MCF 10A (cell line): ENCODE measurements around the gene HHLA2. TPM values are rescaled to one million over a fixed set of nuclear protein-coding genes. Genes with fewer than 3 reads are reported as not detected.

ENCODE experiments used
- BruUV-seq: library from RNA; stranded (reverse); fragments of 400-500 nt; replicated peaks from 2 replicates; lab custom pipeline; 2021; lab: Mats Ljungman, UMichigan
- CTCF ChIA-PET: fragments of 300-600 bp; sonication (Branson Sonifier 250); formaldehyde crosslinking; extraction: SDS; loops from one replicate; lab custom pipeline; 2021; ENCODE audit warnings: antibody characterized with exemption, inconsistent platforms; lab: Yijun Ruan, JAX
- POLR2A ChIA-PET: fragments of 300-600, 350-650 bp; sonication (Branson Sonifier 250); formaldehyde crosslinking; extraction: SDS; loops from one replicate; lab custom pipeline; 2020; ENCODE audit warnings: antibody characterized with exemption, inconsistent platforms; lab: Yijun Ruan, JAX
- DNase-seq: peaks from one replicate; pipeline ENCODE4 v3.0.0-alpha.2; 2018; ENCODE audit not compliant: unreplicated experiment
- H3K27ac Mint-ChIP-seq: one replicate; pipeline ENCODE4 v1.8.0; 2022; ENCODE audit warnings: mild to moderate bottlenecking, low read depth, mixed read lengths; ENCODE audit not compliant: unreplicated experiment
- H3K27me3 Mint-ChIP-seq: one replicate; pipeline ENCODE4 v1.8.0; 2022; ENCODE audit warnings: mixed read lengths; ENCODE audit not compliant: insufficient read depth, unreplicated experiment
- H3K36me3 Mint-ChIP-seq: one replicate; pipeline ENCODE4 v1.8.0; 2022; ENCODE audit warnings: mild to moderate bottlenecking, moderate library complexity, mixed read lengths; ENCODE audit not compliant: insufficient read depth, unreplicated experiment
- H3K4me1 Mint-ChIP-seq: one replicate; pipeline ENCODE4 v1.8.0; 2022; ENCODE audit warnings: mixed read lengths; ENCODE audit not compliant: insufficient read depth, unreplicated experiment
- H3K4me3 Mint-ChIP-seq: one replicate; pipeline ENCODE4 v1.8.0; 2022; ENCODE audit warnings: mild to moderate bottlenecking, moderate library complexity, mixed read lengths; ENCODE audit not compliant: unreplicated experiment
- H3K9me3 Mint-ChIP-seq: one replicate; pipeline ENCODE4 v1.8.0; 2022; ENCODE audit warnings: mixed read lengths; ENCODE audit not compliant: unreplicated experiment
- CTCF ChIP-seq: fragments of 200-600 bp; IDR thresholded peaks from one replicate; pipeline ENCODE4 v1.8.0; 2022; ENCODE audit warnings: antibody characterized with exemption, mild to moderate bottlenecking; ENCODE audit not compliant: unreplicated experiment
- intact Hi-C: fragments of 100-400 bp; cut with micrococcal nuclease; formaldehyde crosslinking; loops from 2 replicates; pipeline ENCODE4 v1.14.1; 2022
- total RNA-seq: library from RNA; stranded (reverse); gene quantifications from 2 replicates; pipeline ENCODE4 v1.2.3, GENCODE V29; 2022

The HHLA2 gene
- total RNA-seq, 1 experiment from 2014 or later, result not detected

- intact Hi-C loops, result no loop called here
- no peaks in the 10 kb centered on the region for H3K9me3 Mint-ChIP-seq
- ChIA-PET POLR2A (no interaction called here), CTCF (interaction anchor here (0.5 to 0.6 kb wide), 2 partner anchors 68 to 157 kb away, joined by 3 read pairs; no protein-coding TSS in a partner anchor)
- BruUV-seq, result no TSS peak
- no peaks in the 10 kb centered on the region for H3K36me3 Mint-ChIP-seq
- H3K27me3 Mint-ChIP-seq, result no peaks in the 10 kb centered on the region
- TF ChIP-seq CTCF, result no peak
- no peak overlapping the region for H3K4me3 Mint-ChIP-seq
- H3K27ac Mint-ChIP-seq, result no peak overlapping the region
- no peaks in the 10 kb centered on the region for H3K4me1 Mint-ChIP-seq
- DNase-seq, result no peak
Observed at GRCh38 chr3:108338901-108339545, 42.7 kb downstream of the HHLA2 start.

- ChIA-PET CTCF (interaction anchor here (0.6 kb wide), 2 partner anchors 127 to 343 kb away, joined by 3 read pairs; no protein-coding TSS in a partner anchor), POLR2A (no interaction called here)
- H3K27ac Mint-ChIP-seq, result no peak overlapping the region
- H3K4me3 Mint-ChIP-seq, result no peak overlapping the region
- intact Hi-C loops, result no loop called here
- no peaks in the 10 kb centered on the region for H3K27me3 Mint-ChIP-seq
- H3K4me1 Mint-ChIP-seq, result no peaks in the 10 kb centered on the region
- BruUV-seq, result no TSS peak
- no peak for TF ChIP-seq CTCF
- H3K36me3 Mint-ChIP-seq, result no peaks in the 10 kb centered on the region
- DNase-seq, result no peak
- H3K9me3 Mint-ChIP-seq, result no peaks in the 10 kb centered on the region
Observed at GRCh38 chr3:108341911-108342310, 45.6 kb downstream of the HHLA2 start.

DNA sequence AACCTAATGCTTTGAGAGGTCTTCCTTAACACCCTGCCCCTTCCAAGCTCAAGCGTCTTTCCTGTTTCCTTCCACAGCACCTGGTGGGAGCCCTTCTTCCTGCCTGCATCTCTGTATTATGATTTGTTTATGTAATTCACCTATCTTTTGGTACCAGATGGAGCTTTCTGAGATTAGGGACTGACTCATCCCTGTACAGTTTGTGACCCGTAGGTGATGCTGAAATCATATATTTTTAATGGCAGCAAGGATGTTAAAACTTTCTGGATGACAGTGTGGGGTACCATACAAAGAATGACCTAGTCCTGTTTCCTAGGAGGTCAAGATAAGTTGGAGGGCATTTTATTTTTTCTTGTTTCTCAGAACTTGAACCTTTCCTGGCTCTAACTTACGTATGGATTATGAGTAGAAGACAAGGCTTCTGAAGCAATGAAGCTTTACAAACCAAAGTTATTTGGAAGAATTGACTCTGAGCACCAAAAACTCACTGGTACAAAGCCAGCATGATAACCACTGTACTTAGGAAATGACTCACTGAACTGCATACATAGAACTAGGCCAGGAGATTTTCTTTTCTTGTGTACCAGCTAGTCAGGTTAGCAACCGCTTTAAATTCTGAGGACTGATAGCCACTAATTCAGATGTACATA lies 46.6 kb downstream of the HHLA2 start:
- H3K9me3 Mint-ChIP-seq, result no peaks in the 10 kb centered on the region
- H3K36me3 Mint-ChIP-seq, result peaks cover 6% of the 10 kb centered on the region
- H3K27ac Mint-ChIP-seq, result no peak overlapping the region
- CTCF ChIA-PET, result no interaction called here
- no peak for DNase-seq
- no TSS peak for BruUV-seq
- POLR2A ChIA-PET, result no interaction called here
- no peak for TF ChIP-seq CTCF
- H3K4me3 Mint-ChIP-seq, result no peak overlapping the region
- H3K27me3 Mint-ChIP-seq, result no peaks in the 10 kb centered on the region
- no peaks in the 10 kb centered on the region for H3K4me1 Mint-ChIP-seq
- intact Hi-C loops, result no loop called here

GRCh38 chr3:108343491-108343890 lies 47.1 kb downstream of the HHLA2 start:
- H3K4me3 Mint-ChIP-seq, result no peak overlapping the region
- H3K9me3 Mint-ChIP-seq, result no peaks in the 10 kb centered on the region
- intact Hi-C loops, result no loop called here
- BruUV-seq, result no TSS peak
- ChIA-PET POLR2A (interaction anchor here (0.6 kb wide), 1 partner anchor 119 kb away, joined by 6 read pairs; no protein-coding TSS in a partner anchor), CTCF (interaction anchor here (0.6 kb wide), 2 partner anchors 189 to 428 kb away, joined by 3 to 4 read pairs; no protein-coding TSS in a partner anchor)
- no peak for TF ChIP-seq CTCF
- H3K27ac Mint-ChIP-seq, result no peak overlapping the region
- DNase-seq, result no peak
- H3K4me1 Mint-ChIP-seq, result no peaks in the 10 kb centered on the region
- peaks cover 6% of the 10 kb centered on the region for H3K36me3 Mint-ChIP-seq
- H3K27me3 Mint-ChIP-seq, result no peaks in the 10 kb centered on the region
